UCSD-AML1 (cell line): ENCODE data around the gene PLCD3.
A peak's percentile ranks its signal among the peaks of the same experiment; 100 is the strongest.
"Not testable (repeated sequence)": the region's sequence is repeated elsewhere in the genome, so short reads cannot be mapped to it uniquely, and the experiment has no call there.

ENCODE experiments used
- DNase-seq: peaks from one replicate; lab custom pipeline; 2025; ENCODE audit not compliant: unreplicated experiment; lab: John Stamatoyannopoulos, UW

Gene PLCD3

DNA sequence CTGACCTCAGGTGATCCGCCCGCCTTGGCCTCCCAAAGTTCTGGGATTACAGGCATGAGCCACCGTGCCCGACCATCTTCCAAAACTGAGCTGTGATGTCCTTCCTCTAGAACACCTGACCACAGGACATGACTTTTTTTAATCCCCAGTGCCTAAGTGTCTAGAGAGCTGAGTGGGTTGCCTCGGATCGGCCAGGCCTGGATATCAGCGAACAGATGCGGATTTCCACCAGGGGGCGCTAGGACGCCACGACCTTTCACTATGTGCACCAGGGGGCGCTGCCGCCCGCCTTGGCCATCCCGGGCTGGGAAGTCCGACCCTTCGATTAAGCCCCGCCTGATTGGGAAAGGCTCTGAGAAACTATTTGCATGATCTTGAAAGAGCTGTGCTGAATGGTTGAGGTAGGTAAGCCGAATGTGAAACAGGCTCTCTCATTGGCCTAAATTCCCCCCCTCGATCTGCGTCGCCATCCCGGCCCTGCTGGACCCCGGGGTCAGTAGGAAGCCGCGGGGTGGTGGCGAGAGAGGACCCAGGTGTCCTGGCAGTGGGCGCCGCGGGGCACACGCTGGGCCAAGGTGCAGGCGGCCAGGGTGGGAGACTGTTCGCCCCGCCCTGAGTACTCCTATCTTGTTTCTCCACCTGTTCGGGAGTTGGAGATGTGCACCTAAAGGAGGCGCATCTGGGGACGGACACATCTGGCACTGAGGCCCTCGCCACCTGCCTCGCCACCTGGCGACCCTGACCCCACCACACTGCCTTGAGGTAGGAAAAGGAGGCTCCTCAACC, 3.1 kb upstream of the PLCD3 start, which contains the start of gene ACBD4:
Gene ACBD4 (plus strand): TSS at position 496 of the 786 bp plus-strand sequence. CDS start 458 bp downstream, outside the sequence.
- DNase-seq: peak; percentile 96

DNA sequence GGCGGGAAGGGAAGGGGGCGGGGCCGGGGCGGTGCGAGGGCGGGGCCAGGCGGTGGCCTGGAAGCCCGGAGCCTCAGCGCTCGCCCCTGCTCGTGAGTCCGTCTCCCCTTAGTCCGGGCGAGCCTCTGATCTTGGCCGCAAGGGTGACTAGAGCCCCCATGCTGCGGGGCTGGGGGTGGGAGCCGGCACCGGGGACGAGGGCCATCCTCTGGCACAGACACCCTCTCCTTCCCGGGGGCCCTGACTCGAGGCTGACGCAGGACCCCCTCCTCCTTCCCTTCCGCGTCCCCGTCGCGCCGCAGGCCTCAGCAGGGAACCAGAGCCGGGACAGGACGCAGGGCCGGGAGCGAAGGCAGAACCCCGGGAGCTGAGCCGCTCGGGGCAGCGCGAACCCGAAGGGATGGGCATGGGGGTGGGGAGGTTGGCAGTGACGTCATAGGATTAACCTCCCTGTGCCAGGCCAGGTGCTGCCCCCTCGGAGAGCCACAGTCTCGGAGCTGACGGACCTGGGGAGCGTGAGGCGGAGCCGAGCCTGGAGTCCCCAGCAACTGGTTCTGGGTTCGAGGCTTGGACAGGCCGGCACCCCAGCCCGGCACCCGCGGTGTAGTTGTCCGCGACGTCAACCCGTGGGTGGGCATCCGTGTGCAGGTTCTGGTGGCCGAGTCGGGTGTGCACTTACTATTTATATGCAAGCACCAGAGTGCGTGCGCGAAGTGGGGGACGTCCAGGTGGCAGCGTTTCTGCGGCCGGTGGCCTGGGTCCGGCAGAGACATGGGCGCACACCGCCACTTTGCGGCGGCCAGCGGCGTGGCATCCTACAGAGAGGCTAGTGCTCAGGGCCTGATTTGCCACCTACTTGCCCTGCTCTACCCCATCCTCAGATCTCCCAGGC, 503 bp upstream of the PLCD3 start:
- DNase-seq: peak; percentile 76

DNA sequence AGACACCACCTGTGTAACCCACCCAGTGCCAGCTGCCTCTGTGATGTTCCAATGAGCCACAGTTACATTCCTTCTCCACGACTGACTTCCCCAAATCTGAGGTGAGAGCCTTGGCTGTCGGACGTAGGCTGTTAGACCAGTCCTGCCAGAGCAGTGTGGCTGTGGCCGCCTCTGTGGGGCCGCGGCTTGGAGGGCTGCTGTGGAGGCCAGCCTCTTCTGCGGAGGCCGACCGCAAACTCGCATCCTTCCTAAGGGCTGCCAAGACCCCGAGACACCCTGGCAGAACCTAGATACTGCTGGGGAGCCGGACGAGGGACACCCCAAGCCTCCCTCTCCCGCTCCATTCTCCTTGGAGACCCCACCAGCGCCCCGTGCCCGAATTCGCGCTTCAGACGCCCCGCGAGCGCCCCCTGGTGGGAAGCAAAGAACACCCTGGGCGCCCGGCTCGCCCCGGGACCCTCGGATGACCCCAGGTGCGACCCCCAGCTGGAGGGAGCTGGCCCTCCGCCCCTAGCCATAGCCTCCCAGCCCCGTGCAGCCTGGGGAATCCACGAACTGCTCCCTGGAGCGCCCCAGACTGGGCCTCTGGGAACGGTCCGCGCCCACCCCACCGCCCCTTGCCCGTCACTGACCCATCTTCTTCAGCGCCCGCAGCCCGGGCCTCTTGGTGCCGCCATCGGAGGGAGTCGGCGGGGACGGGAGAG, 547 bp downstream of the PLCD3 start:
- DNase-seq: peak; percentile 52

GRCh38 chr17:45130681-45131615, 1.4 kb downstream of the PLCD3 start:
- DNase-seq: no peak

DNA sequence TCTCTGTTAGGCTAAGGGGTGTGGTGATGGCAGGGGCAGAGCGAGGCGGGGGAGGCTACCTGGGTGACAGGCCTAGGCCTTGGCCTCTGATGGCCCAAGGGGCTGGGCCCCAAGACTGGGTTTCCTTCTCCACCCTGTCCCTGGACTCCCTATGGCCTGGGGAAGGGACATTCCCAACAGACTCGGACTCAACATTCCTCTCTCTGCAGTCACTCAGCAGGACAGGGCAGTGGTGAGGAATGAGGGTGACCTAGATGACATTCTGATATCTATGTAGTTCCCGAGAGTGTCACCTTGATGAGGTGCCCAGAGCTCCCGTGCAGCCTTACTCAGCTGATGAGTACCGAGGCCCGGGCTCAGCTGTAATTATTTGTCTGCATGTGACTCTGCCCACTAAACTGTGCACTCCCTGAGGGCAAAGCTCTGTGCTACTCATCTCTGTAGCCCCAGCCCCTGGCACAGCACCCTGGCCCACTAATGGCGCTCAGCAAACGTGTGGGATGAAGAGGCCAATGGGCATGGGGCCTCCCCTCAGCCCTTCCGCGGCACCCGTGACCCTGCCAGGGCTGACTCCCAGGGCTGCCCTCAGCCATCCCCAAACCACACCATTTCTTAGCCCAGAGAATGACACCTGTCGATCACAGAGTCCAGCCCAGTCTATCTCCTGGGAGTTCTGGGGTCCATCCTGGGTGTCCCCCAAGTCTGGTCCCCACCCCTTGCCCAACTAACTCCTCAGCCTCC, 2.2 kb downstream of the PLCD3 start:
- DNase-seq: no peak

- DNase-seq: no peak
Measured at GRCh38 chr17:45129426-45129939, 2.8 kb downstream of the PLCD3 start.

GRCh38 chr17:45128989-45129388, 3.3 kb downstream of the PLCD3 start:
- no peak for DNase-seq

DNA sequence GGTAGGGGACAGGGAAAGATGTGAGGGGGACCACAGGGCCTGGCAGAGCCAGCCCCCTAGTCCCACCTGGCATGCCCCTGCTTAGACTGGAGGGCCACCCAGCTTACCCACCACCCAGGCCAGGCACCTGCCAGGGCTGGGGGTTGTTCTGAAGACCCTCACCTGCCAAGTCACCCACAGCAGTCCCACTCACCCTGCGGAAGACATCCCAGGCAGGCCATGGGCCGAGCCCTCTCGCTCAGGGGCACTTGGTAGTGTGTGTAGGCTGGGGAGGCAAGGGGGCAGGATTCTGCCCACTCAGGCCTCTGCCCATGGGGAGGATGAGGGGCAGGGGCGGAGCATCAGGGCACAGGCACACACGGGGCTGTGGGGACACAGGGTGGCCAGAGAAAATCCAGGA, 4.0 kb downstream of the PLCD3 start:
- DNase-seq: no peak

DNA sequence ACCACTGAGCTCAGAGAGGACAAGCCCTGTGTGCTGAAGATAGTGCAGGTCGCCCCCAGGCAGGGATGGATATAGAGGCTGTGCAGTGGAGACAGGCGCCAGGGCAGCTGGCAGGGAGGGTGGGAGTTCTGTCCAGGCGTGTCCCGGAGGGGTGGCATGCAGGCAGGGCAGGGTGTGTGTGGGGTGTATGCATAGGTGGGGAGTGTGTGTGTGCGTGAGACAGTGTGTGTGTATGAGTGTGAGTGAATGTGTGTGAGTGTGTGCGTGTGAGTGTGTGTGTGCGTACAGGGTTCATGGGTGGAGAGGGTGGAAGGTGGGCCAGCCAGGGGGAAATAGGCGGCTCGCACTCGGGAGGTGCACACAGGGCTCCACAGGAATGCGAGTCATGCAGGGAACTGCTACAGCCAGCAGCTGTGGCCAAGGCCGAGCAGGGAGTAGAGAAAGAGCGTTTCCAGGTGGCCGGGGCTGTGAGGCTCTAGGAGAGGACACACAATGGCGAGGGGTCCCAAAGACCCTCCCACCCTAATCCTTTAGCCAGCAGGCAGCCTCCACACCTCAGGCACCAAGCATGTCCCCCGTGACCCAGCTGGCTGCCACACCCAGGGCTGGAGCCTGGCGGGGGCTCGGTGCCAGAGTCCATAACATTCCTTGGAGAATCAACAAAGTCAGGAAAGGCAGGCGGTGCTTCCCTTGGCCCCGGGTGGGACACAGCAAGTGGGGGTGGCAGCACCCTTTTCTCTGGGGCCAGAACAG, 4.6 kb downstream of the PLCD3 start:
- no peak for DNase-seq

GRCh38 chr17:45127207-45127547, 5.1 kb downstream of the PLCD3 start:
- no peak for DNase-seq

DNA sequence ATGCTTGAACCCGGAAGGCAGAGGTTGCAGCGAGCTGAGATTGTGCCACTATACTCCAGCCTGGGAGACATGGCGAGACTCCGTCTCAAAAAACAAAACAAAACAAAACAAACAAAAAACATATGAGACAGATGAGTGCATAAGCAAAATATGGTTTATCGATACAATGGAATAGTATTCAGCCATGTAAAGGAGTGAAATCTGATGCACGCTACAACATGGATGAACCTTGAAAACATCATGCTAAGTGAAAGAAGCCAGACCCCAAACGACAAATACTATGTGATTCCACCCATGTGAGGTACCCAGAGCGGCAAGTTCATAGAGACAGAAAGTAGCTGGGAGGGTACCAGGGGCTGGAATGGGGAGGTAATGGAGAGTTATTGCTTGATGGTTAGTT, 6.8 kb downstream of the PLCD3 start:
- no peak for DNase-seq

DNA sequence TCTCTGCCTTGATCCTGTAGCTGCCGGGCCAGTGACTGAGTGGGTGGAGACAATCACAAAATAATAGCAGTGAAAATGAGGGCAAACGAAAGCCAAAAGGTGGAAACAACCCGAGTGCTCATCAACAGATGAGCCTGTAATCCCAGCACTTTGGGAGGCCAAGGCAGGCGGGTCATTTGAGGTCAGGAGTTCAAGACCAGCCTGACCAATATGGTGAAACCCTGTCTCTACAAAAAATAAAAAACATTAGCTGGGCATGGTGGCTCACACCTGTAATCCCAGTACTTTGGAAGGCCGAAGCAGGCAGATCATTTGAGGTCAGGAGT, 7.6 kb downstream of the PLCD3 start:
- not testable (repeated sequence) for DNase-seq

GRCh38 chr17:45123930-45124796, 8.2 kb downstream of the PLCD3 start:
- DNase-seq: peak; percentile 76

DNA sequence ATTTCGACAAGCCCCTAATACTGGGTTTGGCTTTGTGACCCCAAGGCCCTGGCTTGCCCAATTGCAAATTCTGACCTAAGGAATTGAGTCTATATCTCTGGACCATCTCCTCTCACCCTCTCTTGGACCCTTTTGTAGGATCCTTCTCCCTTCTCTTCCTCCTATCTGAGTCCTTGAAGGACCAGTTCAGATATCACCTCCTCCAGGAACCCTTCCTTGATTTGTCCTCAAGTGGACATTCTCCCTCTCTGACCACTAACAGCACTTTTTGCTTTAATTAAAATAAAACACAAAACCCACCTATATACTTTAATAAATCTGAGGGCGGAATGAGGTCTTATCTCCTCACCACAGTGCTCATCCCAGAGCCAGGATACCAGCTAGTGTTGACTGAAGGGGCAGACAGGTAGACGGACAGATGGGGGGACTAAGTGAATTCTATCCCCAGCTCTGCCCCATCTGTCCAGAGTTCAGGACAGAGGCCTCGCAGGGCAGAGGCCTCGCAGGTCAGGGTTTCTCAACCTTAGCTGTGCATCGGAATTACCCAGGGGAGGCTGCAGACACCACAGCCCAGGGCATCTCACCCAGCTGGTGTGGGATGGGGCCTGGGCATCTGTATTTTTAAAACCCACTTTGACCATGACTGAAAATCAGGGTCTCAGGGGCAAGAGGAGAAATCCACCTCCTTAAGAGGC, 9.1 kb downstream of the PLCD3 start:
- no peak for DNase-seq

DNA sequence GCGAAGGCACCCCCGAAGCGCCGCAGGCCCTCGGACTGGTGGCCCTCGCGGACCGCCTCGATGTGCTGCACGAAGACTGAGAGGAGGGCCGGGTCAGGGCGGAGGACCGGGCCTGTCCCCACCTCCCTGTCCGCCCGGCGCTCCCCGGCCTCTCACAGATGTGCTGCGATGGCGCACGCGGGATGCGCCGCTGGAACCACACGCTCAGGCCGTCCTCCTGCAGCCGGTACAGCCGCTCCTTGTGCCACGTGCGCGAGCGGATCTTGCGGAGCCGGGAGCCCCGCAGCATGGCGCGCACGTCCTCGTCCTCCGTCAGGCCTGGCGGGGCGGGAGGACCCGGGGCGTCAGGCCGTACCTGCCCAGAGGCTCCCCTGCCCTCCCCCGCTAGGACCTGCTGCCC, 11.3 kb downstream of the PLCD3 start:
- no peak for DNase-seq

- DNase-seq: no peak
Measured at GRCh38 chr17:45120558-45120957, 11.8 kb downstream of the PLCD3 start.

DNA sequence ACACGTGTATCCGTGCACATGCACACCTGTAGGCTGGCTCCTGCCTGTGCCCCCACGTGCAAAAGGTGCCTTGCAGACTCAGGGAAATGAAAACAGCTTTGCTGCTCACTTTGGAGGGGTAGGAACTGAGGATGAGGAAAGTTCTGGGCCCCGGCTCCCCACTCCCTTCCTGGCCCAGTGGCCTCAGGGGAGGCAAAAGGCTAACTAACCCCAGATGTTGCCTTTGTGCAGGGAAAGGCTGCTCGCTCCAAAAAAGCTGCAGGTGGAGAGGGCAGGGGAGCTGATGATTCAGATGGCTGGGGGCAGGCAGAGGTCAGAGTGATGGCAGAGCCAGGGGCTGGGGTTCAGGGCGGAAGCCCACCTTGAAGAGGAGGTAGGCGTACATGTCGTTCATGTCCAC, 12.4 kb downstream of the PLCD3 start:
- no peak for DNase-seq
